ENCODE results near the gene IMPG1. TPM values are rescaled to one million over a fixed set of nuclear protein-coding genes. Genes with fewer than 3 reads are reported as not detected.

Gene IMPG1
- total RNA-seq, 1 donor from 2014 or later = not detected

DNA sequence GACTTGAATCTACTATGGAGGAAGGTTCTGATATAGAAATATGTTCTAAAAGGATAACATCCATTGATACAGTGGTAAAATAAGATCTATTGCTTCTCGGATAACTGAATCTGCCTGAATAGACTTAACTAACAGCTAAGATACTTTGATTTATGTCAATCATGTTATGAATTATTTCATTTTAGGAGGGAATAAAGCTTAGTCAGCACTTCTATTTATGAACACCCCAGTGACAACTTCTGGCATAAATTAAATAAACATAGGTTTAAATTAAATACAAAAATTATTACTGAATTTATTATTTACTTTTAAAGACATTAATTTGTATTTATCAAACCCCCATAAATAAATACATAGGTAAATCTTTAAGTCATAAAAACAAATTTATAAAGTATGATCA, 69.3 kb downstream of the IMPG1 start:
- no peaks in the 10 kb centered on the region for H3K9me3 ChIP-seq
- TF ChIP-seq, protein P1, sequence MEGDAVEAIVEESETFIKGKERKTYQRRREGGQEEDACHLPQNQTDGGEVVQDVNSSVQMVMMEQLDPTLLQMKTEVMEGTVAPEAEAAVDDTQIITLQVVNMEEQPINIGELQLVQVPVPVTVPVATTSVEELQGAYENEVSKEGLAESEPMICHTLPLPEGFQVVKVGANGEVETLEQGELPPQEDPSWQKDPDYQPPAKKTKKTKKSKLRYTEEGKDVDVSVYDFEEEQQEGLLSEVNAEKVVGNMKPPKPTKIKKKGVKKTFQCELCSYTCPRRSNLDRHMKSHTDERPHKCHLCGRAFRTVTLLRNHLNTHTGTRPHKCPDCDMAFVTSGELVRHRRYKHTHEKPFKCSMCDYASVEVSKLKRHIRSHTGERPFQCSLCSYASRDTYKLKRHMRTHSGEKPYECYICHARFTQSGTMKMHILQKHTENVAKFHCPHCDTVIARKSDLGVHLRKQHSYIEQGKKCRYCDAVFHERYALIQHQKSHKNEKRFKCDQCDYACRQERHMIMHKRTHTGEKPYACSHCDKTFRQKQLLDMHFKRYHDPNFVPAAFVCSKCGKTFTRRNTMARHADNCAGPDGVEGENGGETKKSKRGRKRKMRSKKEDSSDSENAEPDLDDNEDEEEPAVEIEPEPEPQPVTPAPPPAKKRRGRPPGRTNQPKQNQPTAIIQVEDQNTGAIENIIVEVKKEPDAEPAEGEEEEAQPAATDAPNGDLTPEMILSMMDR (IDR thresholded peaks at IDR 0.05) = no peak
- H3K27me3 ChIP-seq (ENCODE audit: low read depth) = no peaks in the 10 kb centered on the region
- ATAC-seq = no peak
- no peaks in the 10 kb centered on the region for H3K4me1 ChIP-seq
- no peak for DNase-seq
- no peak overlapping the region for H3K27ac ChIP-seq
- intact Hi-C loops (cut with DNase I) = no loop called here
- no peak overlapping the region for H3K4me3 ChIP-seq
- H3K36me3 ChIP-seq = no peaks in the 10 kb centered on the region

DNA sequence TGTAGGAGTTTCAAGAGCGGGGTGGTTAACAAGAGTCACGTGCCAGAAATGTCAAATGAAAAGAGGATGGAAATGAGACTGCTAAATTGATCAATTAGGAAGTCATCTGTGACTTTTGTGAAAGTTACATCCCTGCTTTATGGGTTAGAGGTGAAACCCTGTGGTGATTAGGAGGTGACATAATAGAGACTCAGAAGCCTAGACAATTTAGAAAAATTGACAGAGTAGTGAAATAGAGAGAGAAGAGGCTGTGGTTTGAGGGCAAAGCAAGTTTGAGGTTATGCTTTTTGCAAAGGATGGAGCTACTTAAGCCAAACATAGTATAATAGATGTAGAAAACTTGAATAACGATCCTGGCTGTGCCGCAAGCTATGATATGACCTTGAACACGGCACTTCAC, 71.8 kb downstream of the IMPG1 start:
- TF ChIP-seq, protein P1 (IDR thresholded peaks at IDR 0.05) = no peak
- Histone ChIP-seq H3K27ac (no peak overlapping the region), H3K9me3 (no peaks in the 10 kb centered on the region), H3K27me3 (ENCODE audit: low read depth) (no peaks in the 10 kb centered on the region), H3K36me3 (no peaks in the 10 kb centered on the region), H3K4me1 (no peaks in the 10 kb centered on the region), H3K4me3 (no peak overlapping the region)
- intact Hi-C loops (cut with DNase I) = no loop called here
- DNase-seq = no peak
- ATAC-seq = no peak

DNA sequence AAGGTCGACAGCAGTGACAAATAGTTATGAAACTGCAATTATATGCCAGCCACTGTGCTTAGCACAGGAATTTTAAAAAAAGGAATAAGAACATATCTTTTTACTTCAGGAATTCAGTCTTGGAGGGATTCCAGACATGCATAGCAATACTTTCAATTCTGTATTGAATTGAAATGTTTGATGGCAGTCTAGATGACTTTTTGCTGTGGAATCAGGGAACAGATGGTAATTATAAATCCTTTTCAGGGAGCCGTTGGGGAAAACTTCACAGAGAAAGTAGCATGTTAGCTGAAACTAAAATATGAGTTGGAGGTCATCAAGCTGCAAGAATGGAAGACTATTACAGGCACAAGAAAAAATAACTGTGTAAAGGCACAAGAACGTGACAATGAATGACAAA, 74.8 kb downstream of the IMPG1 start:
- TF ChIP-seq, protein P1 (IDR thresholded peaks at IDR 0.05) = no peak
- no peaks in the 10 kb centered on the region for H3K9me3 ChIP-seq
- H3K4me3 ChIP-seq = no peak overlapping the region
- H3K27me3 ChIP-seq (ENCODE audit: low read depth) = no peaks in the 10 kb centered on the region
- DNase-seq = no peak
- intact Hi-C loops (cut with DNase I) = no loop called here
- no peak overlapping the region for H3K27ac ChIP-seq
- no peaks in the 10 kb centered on the region for H3K36me3 ChIP-seq
- no peaks in the 10 kb centered on the region for H3K4me1 ChIP-seq
- ATAC-seq = no peak

DNA sequence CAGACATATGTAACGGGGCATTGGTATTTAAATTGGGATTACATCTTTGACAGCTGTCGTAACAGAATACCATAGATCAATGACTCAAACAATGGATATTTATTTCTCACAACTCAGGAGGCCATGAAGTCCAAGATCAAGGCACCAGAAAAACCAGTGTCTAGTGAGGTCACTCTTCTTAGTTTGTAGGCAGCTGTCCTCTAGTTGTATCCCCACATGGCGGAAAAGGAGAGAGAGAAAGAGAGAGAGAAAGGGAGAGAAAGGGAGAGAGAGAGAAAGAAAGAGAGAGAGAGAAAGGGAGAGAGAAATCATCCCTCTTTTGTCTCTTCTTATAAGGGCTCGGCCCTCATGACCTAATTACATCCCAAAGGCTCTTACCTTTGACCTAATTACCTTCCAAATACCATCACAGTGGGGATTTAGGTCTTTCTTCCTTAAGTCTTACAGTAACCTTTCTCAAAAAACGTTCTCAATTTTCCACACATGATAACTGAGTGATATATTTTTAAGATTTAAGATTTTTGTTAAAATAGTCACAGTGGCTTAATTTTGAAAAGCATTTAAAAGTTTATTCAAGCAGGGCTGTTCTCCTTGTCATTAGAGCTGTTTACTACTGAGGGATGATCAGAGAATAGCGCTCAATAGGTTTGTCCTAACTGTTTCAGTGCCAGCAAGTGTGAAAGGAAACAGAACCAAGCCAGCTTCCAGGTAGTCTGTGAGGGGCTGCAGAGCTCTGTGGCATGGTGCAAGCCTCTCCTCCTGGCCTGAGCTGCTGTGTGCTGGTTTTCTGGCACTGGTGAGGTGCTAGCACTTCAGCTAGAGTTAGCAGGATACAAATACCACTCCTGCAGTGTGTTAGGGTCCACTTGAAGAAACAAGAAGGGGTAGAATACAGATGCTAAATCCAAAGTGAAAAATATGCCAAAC, 79.0 kb downstream of the IMPG1 start:
- H3K4me3 ChIP-seq = no peak overlapping the region
- H3K4me1 ChIP-seq = no peaks in the 10 kb centered on the region
- intact Hi-C loops (cut with DNase I) = no loop called here
- no peak for ATAC-seq
- no peaks in the 10 kb centered on the region for H3K36me3 ChIP-seq
- no peak overlapping the region for H3K27ac ChIP-seq
- TF ChIP-seq, protein P1 (IDR thresholded peaks at IDR 0.05) = no peak
- DNase-seq = no peak
- H3K27me3 ChIP-seq (ENCODE audit: low read depth) = no peaks in the 10 kb centered on the region
- H3K9me3 ChIP-seq = no peaks in the 10 kb centered on the region

DNA sequence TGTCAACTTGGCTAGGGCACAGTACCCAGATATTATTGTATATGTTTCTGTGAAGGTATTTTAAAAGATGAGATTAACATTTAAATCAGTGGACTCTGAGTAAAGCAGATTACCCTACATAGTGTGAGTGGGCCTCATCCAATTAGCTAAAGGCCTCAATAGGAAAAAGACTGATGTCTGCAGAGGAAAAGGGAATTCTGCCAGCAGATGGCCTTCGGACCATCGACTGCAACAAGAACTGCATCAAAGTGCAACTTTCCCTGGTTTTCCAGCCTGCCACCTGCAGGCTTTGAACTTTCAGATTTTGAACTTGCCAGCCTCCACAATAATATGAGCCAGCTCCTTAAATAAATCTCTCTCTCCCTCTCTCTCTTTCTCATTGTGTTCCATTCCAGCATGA, 80.5 kb downstream of the IMPG1 start:
- DNase-seq = no peak
- TF ChIP-seq, protein P1 (IDR thresholded peaks at IDR 0.05) = no peak
- ATAC-seq = no peak
- Histone ChIP-seq H3K4me1 (no peaks in the 10 kb centered on the region), H3K36me3 (no peaks in the 10 kb centered on the region), H3K27me3 (ENCODE audit: low read depth) (no peaks in the 10 kb centered on the region), H3K27ac (no peak overlapping the region), H3K9me3 (no peaks in the 10 kb centered on the region), H3K4me3 (no peak overlapping the region)
- intact Hi-C loops (cut with DNase I) = no loop called here

All from lower lobe of right lung (tissue), 2 donors.